Smooth muscle cell (in vitro differentiated cells): ENCODE data around the gene CAPN7. TPM values are rescaled to one million over a fixed set of nuclear protein-coding genes. Genes with fewer than 3 reads are reported as not detected.
A peak's percentile ranks its signal among the peaks of the same experiment; 100 is the strongest.

ENCODE experiments used
- DNase-seq: peaks from one replicate; lab custom pipeline; 2025; ENCODE audit not compliant: unreplicated experiment; lab: John Stamatoyannopoulos, UW
- H2AFZ ChIP-seq: fragments of 200-600 bp; sonication (generic); 2 replicates; pipeline ENCODE4 v1.6.0; 2016; ENCODE audit warnings: antibody characterized with exemption, low read depth, mild to moderate bottlenecking
- H3F3A ChIP-seq: fragments of 200-600 bp; sonication (generic); 2 replicates; pipeline ENCODE4 v1.6.0; 2017; ENCODE audit warnings: antibody characterized with exemption, low read depth
- H3K27ac ChIP-seq: fragments of 200-600 bp; sonication (generic); 2 replicates; pipeline ENCODE4 v1.5.1; 2016; ENCODE audit warnings: low read depth, mild to moderate bottlenecking
- H3K27me3 ChIP-seq: fragments of 200-600 bp; sonication (generic); 2 replicates; pipeline ENCODE4 v1.6.1; 2016; ENCODE audit warnings: low read depth, mild to moderate bottlenecking
- H3K36me3 ChIP-seq: fragments of 200-600 bp; sonication (generic); 2 replicates; pipeline ENCODE4 v1.5.1; 2016; ENCODE audit warnings: low read depth
- H3K4me1 ChIP-seq: fragments of 200-600 bp; sonication (generic); 2 replicates; pipeline ENCODE4 v1.5.1; 2016; ENCODE audit warnings: low read depth
- H3K4me2 ChIP-seq: fragments of 200-600 bp; sonication (generic); 2 replicates; pipeline ENCODE4 v1.6.0; 2016; ENCODE audit warnings: mild to moderate bottlenecking
- H3K4me3 ChIP-seq: fragments of 200-600 bp; sonication (generic); 2 replicates; pipeline ENCODE4 v1.5.1; 2016; ENCODE audit warnings: mild to moderate bottlenecking
- H3K79me2 ChIP-seq: fragments of 200-600 bp; sonication (generic); 2 replicates; pipeline ENCODE4 v1.6.0; 2016; ENCODE audit warnings: low read depth, mild to moderate bottlenecking
- H3K9ac ChIP-seq: fragments of 200-600 bp; sonication (generic); 2 replicates; pipeline ENCODE4 v1.6.0; 2016; ENCODE audit warnings: low read depth
- H3K9me3 ChIP-seq: fragments of 200-600 bp; sonication (generic); replicated peaks from 2 replicates; pipeline ENCODE4 v1.5.1; 2016; ENCODE audit warnings: low read depth
- H4K20me1 ChIP-seq: fragments of 200-600 bp; sonication (generic); 2 replicates; pipeline ENCODE4 v1.6.0; 2016; ENCODE audit warnings: low read depth
- CTCF ChIP-seq: fragments of 200-600 bp; sonication (generic); IDR thresholded peaks from 2 replicates; pipeline ENCODE4 v1.5.1; 2017; ENCODE audit warnings: borderline replicate concordance, mild to moderate bottlenecking, antibody characterized with exemption; ENCODE audit not compliant: insufficient read depth, poor library complexity, severe bottlenecking
- whole genome bisulfite sequencing: methylation state at CpG from one replicate; pipeline ENCODE4 v1.1.7; 2016; ENCODE audit warnings: low lambda C conversion rate; 5-methylcytosine and 5-hydroxymethylcytosine counted together
- polyA plus RNA-seq: library from polyadenylated mRNA; unstranded; fragments of >200 nt; fragmentation: Nextera tagmentation; extraction: Ambion mirVana; gene quantifications from 2 replicates; pipeline ENCODE4 v1.2.1, GENCODE V29; 2016
- total RNA-seq: library from RNA; depleted of rRNA; stranded (reverse); fragments of >200 nt; gene quantifications from 2 replicates; pipeline ENCODE4 v1.2.3, GENCODE V29; 2014

Gene CAPN7
- total and polyA plus RNA-seq, 2 experiments from 2014 or later = 20.5 to 38.7 TPM

GRCh38 chr3:15263926-15264325 lies 57.9 kb downstream of the CAPN7 start:
- Histone ChIP-seq H3K27me3 (no peaks in the 10 kb centered on the region), H3K27ac (no peak overlapping the region), H2AFZ (no peak overlapping the region), H3F3A (peaks cover 15% of the 10 kb centered on the region), H4K20me1 (no peaks in the 10 kb centered on the region), H3K9me3 (no peaks in the 10 kb centered on the region), H3K9ac (peak overlapping the region; percentile 6), H3K36me3 (no peaks in the 10 kb centered on the region), H3K79me2 (peaks cover 14% of the 10 kb centered on the region), H3K4me2 (no peak overlapping the region), H3K4me1 (no peaks in the 10 kb centered on the region), H3K4me3 (no peak overlapping the region)
- 92% methylated on average over 2 of the region's 2 CpGs for WGBS
- DNase-seq = no peak
- TF ChIP-seq CTCF = no peak

GRCh38 chr3:15264486-15264885 lies 58.4 kb downstream of the CAPN7 start:
- Histone ChIP-seq H3K4me2 (peak overlapping the region; percentile 26), H2AFZ (no peak overlapping the region), H3K9me3 (no peaks in the 10 kb centered on the region), H3K9ac (peak overlapping the region; percentile 6), H3K27me3 (no peaks in the 10 kb centered on the region), H3K79me2 (peaks cover 14% of the 10 kb centered on the region), H4K20me1 (no peaks in the 10 kb centered on the region), H3K27ac (no peak overlapping the region), H3F3A (peaks cover 16% of the 10 kb centered on the region), H3K4me3 (no peak overlapping the region), H3K36me3 (no peaks in the 10 kb centered on the region), H3K4me1 (no peaks in the 10 kb centered on the region)
- no peak for TF ChIP-seq CTCF
- 81% methylated on average over 2 of the region's 2 CpGs for WGBS
- no peak for DNase-seq

GRCh38 chr3:15265655-15266509 lies 59.8 kb downstream of the CAPN7 start:
- Histone ChIP-seq H3K9me3 (no peaks in the 10 kb centered on the region), H3K36me3 (no peaks in the 10 kb centered on the region), H3K4me2 (no peak overlapping the region), H4K20me1 (no peaks in the 10 kb centered on the region), H3K27ac (no peak overlapping the region), H3K4me1 (no peaks in the 10 kb centered on the region), H3F3A (peaks cover 11% of the 10 kb centered on the region), H3K27me3 (no peaks in the 10 kb centered on the region), H3K9ac (no peak overlapping the region), H2AFZ (no peak overlapping the region), H3K4me3 (no peak overlapping the region), H3K79me2 (peaks cover 14% of the 10 kb centered on the region)
- DNase-seq = no peak
- no peak for TF ChIP-seq CTCF
- 90% methylated on average over 19 of the region's 19 CpGs for WGBS
